Neural cell (in vitro differentiated cells): ENCODE results near the gene FHL2.

Experiments used
- EP300 ChIP-seq: fragments of 450-650 bp; conservative IDR thresholded peaks from 2 replicates; pipeline ENCODE4 v1.6.1; 2014; ENCODE audit warnings: antibody characterized with exemption, mild to moderate bottlenecking, moderate library complexity; ENCODE audit not compliant: poor library complexity, severe bottlenecking
- EZH2 ChIP-seq: fragments of 200-600, 300-800 bp; shearing (Covaris generic), sonication (generic); IDR thresholded peaks from 2 replicates; pipeline ENCODE4 v1.6.1; 2014; ENCODE audit warnings: antibody characterized with exemption, low read length, borderline replicate concordance, mild to moderate bottlenecking; ENCODE audit not compliant: insufficient read depth, poor library complexity, severe bottlenecking
- MXI1 ChIP-seq: fragments of 450-650 bp; conservative IDR thresholded peaks from 2 replicates; pipeline ENCODE4 v1.6.1; 2014; ENCODE audit warnings: antibody characterized with exemption, mild to moderate bottlenecking; ENCODE audit not compliant: poor library complexity, severe bottlenecking
- POLR2AphosphoS5 ChIP-seq: IDR thresholded peaks from 2 replicates; pipeline ENCODE4 v1.6.1; 2012
- RAD21 ChIP-seq: fragments of 450-650 bp; conservative IDR thresholded peaks from 2 replicates; pipeline ENCODE4 v1.6.1; 2014; ENCODE audit warnings: antibody characterized with exemption, mild to moderate bottlenecking, moderate library complexity
- TAF1 ChIP-seq: IDR thresholded peaks from 2 replicates; pipeline ENCODE4 v1.6.1; 2012; ENCODE audit warnings: low read depth
- TF ChIP-seq, protein P1 (sequence below): fragments of 450-650 bp; IDR thresholded peaks from 2 replicates; pipeline ENCODE4 v1.5.1; 2014; ENCODE audit warnings: antibody characterized with exemption, mild to moderate bottlenecking, moderate library complexity; ENCODE audit not compliant: poor library complexity, severe bottlenecking
- TF ChIP-seq, protein P2 (sequence below): IDR thresholded peaks from 2 replicates; pipeline ENCODE4 v1.6.1; 2012; ENCODE audit warnings: borderline replicate concordance

DNA sequence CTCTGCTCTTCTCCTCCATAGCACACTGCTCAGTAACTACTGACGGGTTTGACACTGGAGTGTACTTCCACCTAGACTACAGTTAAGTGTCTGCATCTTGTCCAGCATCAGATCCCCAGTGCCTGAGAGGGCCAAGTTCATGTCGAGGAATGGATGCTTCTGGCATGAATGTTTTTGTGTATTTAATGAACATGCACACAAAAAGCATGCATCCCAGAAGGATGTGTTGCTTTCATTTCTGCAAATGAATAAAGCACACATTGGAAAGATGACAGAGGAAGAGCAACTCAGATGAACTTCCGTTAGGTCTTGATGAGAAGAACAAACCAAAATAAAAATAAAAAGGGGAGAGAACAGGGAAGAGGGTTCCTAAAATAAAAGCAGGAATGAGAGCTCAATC lies 33.6 kb downstream of the FHL2 start:
- TF ChIP-seq POLR2AphosphoS5 (no peak), TAF1 (no peak), EZH2 (no peak), MXI1 (no peak), RAD21 (no peak), EP300 (no peak)
- TF ChIP-seq, protein P1, sequence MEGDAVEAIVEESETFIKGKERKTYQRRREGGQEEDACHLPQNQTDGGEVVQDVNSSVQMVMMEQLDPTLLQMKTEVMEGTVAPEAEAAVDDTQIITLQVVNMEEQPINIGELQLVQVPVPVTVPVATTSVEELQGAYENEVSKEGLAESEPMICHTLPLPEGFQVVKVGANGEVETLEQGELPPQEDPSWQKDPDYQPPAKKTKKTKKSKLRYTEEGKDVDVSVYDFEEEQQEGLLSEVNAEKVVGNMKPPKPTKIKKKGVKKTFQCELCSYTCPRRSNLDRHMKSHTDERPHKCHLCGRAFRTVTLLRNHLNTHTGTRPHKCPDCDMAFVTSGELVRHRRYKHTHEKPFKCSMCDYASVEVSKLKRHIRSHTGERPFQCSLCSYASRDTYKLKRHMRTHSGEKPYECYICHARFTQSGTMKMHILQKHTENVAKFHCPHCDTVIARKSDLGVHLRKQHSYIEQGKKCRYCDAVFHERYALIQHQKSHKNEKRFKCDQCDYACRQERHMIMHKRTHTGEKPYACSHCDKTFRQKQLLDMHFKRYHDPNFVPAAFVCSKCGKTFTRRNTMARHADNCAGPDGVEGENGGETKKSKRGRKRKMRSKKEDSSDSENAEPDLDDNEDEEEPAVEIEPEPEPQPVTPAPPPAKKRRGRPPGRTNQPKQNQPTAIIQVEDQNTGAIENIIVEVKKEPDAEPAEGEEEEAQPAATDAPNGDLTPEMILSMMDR = no peak
- TF ChIP-seq, protein P2, sequence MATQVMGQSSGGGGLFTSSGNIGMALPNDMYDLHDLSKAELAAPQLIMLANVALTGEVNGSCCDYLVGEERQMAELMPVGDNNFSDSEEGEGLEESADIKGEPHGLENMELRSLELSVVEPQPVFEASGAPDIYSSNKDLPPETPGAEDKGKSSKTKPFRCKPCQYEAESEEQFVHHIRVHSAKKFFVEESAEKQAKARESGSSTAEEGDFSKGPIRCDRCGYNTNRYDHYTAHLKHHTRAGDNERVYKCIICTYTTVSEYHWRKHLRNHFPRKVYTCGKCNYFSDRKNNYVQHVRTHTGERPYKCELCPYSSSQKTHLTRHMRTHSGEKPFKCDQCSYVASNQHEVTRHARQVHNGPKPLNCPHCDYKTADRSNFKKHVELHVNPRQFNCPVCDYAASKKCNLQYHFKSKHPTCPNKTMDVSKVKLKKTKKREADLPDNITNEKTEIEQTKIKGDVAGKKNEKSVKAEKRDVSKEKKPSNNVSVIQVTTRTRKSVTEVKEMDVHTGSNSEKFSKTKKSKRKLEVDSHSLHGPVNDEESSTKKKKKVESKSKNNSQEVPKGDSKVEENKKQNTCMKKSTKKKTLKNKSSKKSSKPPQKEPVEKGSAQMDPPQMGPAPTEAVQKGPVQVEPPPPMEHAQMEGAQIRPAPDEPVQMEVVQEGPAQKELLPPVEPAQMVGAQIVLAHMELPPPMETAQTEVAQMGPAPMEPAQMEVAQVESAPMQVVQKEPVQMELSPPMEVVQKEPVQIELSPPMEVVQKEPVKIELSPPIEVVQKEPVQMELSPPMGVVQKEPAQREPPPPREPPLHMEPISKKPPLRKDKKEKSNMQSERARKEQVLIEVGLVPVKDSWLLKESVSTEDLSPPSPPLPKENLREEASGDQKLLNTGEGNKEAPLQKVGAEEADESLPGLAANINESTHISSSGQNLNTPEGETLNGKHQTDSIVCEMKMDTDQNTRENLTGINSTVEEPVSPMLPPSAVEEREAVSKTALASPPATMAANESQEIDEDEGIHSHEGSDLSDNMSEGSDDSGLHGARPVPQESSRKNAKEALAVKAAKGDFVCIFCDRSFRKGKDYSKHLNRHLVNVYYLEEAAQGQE = no peak
